Measurements from ENCODE around the gene CDK2. TPM values are rescaled to one million over a fixed set of nuclear protein-coding genes. Genes with fewer than 3 reads are reported as not detected.

Gene CDK2
- total and polyA plus RNA-seq, 9 of the 15 experiments (the other 6 are each of a cell fraction or from before 2014, with no cell fraction given): 17.4 to 213 (median 109) TPM

GRCh38 chr12:55973599-55974307 is 7.1 kb downstream of the CDK2 start, which contains the start of gene RAB5B (continued):
- TF ChIP-seq, protein P1, sequence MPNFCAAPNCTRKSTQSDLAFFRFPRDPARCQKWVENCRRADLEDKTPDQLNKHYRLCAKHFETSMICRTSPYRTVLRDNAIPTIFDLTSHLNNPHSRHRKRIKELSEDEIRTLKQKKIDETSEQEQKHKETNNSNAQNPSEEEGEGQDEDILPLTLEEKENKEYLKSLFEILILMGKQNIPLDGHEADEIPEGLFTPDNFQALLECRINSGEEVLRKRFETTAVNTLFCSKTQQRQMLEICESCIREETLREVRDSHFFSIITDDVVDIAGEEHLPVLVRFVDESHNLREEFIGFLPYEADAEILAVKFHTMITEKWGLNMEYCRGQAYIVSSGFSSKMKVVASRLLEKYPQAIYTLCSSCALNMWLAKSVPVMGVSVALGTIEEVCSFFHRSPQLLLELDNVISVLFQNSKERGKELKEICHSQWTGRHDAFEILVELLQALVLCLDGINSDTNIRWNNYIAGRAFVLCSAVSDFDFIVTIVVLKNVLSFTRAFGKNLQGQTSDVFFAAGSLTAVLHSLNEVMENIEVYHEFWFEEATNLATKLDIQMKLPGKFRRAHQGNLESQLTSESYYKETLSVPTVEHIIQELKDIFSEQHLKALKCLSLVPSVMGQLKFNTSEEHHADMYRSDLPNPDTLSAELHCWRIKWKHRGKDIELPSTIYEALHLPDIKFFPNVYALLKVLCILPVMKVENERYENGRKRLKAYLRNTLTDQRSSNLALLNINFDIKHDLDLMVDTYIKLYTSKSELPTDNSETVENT (CRISPR knock-in tag; IDR thresholded peaks at IDR 0.05): peak; percentile 73; the same call in 1 of the 2 replicates
- TF ChIP-seq GABPB1 (CRISPR knock-in tag; IDR thresholded peaks at IDR 0.05) (peak; percentile 51; the same call in 1 of the 2 replicates), RBBP5 (IDR thresholded peaks at IDR 0.05; ENCODE audit: borderline replicate concordance, insufficient read depth, low read length, poor library complexity, severe bottlenecking) (peak; percentile 81), FOSL1 (tag; conservative IDR thresholded peaks at IDR 0.05) (peak; percentile 93), SIN3A (IDR thresholded peaks at IDR 0.05; ENCODE audit: borderline replicate concordance in 2 of 2, control insufficient read depth in 1 of 2, low read depth in 2 of 2, low read length in 2 of 2) (peak; percentile 96 to 99; a peak in 3 of 4 replicates), SAP30 (IDR thresholded peaks at IDR 0.05; ENCODE audit: borderline replicate concordance, insufficient read depth, low read depth, low read length, poor library complexity, severe bottlenecking) (peak; percentile 85), MTA2 (IDR thresholded peaks at IDR 0.05; ENCODE audit: low read depth) (no peak), IRF9 (tag; IDR thresholded peaks at IDR 0.05) (no peak), MCM2 (IDR thresholded peaks at IDR 0.05; ENCODE audit: low read depth) (no peak), HNRNPH1 (optimal IDR thresholded peaks at IDR 0.05; ENCODE audit: low read depth, low read length) (no peak), TAL1 (IDR thresholded peaks at IDR 0.05) (no peak), RREB1 (CRISPR knock-in tag; IDR thresholded peaks at IDR 0.05) (0 out of 2 replicates have a peak, but pooled peaks have one; percentile 72), SMAD4 (CRISPR knock-in tag; conservative IDR thresholded peaks at IDR 0.05) (peak; percentile 28; the same call in 1 of the 2 replicates)
- TF ChIP-seq, protein P2, sequence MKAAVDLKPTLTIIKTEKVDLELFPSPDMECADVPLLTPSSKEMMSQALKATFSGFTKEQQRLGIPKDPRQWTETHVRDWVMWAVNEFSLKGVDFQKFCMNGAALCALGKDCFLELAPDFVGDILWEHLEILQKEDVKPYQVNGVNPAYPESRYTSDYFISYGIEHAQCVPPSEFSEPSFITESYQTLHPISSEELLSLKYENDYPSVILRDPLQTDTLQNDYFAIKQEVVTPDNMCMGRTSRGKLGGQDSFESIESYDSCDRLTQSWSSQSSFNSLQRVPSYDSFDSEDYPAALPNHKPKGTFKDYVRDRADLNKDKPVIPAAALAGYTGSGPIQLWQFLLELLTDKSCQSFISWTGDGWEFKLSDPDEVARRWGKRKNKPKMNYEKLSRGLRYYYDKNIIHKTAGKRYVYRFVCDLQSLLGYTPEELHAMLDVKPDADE (conservative IDR thresholded peaks at IDR 0.05; ENCODE audit: control insufficient read depth, low read depth, low read length): no peak; the same call in 1 of the 2 replicates
